GM18526 (cell line): ENCODE data around the gene SEC14L1.
A peak's percentile ranks its signal among the peaks of the same experiment; 100 is the strongest.

Source experiments
- POLR2A ChIP-seq: IDR thresholded peaks from 3 replicates; pipeline ENCODE4 v1.6.1; 2011; ENCODE audit not compliant: insufficient read length; ENCODE audit errors: extremely low read depth

Gene SEC14L1

GRCh38 chr17:77225265-77225664, 84.5 kb downstream of the SEC14L1 start:
- TF ChIP-seq POLR2A = no peak

GRCh38 chr17:77227461-77228240, 86.9 kb downstream of the SEC14L1 start:
- no peak for TF ChIP-seq POLR2A

- no peak for TF ChIP-seq POLR2A
Measured at GRCh38 chr17:77228241-77228752, 87.5 kb downstream of the SEC14L1 start.

GRCh38 chr17:77228816-77229215, 88.0 kb downstream of the SEC14L1 start:
- no peak for TF ChIP-seq POLR2A

GRCh38 chr17:77229786-77230435, 89.1 kb downstream of the SEC14L1 start:
- no peak for TF ChIP-seq POLR2A

- no peak for TF ChIP-seq POLR2A
Measured at GRCh38 chr17:77230436-77230830, 89.7 kb downstream of the SEC14L1 start.

- TF ChIP-seq POLR2A = no peak
Measured at GRCh38 chr17:77231076-77231871, 90.5 kb downstream of the SEC14L1 start.

GRCh38 chr17:77233127-77233526, 92.4 kb downstream of the SEC14L1 start:
- no peak for TF ChIP-seq POLR2A

GRCh38 chr17:77233635-77234334, 93.0 kb downstream of the SEC14L1 start:
- no peak for TF ChIP-seq POLR2A

GRCh38 chr17:77234695-77235094, 93.9 kb downstream of the SEC14L1 start:
- TF ChIP-seq POLR2A = no peak

- peak; percentile 24 for TF ChIP-seq POLR2A
Measured at GRCh38 chr17:77235370-77235941, 94.7 kb downstream of the SEC14L1 start.

GRCh38 chr17:77237232-77238008, 96.7 kb downstream of the SEC14L1 start:
- no peak for TF ChIP-seq POLR2A

- no peak for TF ChIP-seq POLR2A
Measured at GRCh38 chr17:77240976-77241375, 100.2 kb downstream of the SEC14L1 start.

GRCh38 chr17:77242118-77242851, 101.5 kb downstream of the SEC14L1 start:
- TF ChIP-seq POLR2A = no peak
